MM.1S (cell line): Measurements from ENCODE around the gene CUEDC2.

Source experiments
- EZH2phosphoT487 ChIP-seq: fragments of 300-600 bp; sonication (generic); IDR thresholded peaks from 2 replicates; pipeline ENCODE4 v1.6.1; 2018; ENCODE audit warnings: antibody characterized with exemption, low read length
- TF ChIP-seq, protein P1 (sequence below): fragments of 300-600 bp; sonication (generic); IDR thresholded peaks from 2 replicates; pipeline ENCODE4 v1.5.1; 2016; ENCODE audit warnings: antibody characterized with exemption, low read length, mixed read lengths

DNA sequence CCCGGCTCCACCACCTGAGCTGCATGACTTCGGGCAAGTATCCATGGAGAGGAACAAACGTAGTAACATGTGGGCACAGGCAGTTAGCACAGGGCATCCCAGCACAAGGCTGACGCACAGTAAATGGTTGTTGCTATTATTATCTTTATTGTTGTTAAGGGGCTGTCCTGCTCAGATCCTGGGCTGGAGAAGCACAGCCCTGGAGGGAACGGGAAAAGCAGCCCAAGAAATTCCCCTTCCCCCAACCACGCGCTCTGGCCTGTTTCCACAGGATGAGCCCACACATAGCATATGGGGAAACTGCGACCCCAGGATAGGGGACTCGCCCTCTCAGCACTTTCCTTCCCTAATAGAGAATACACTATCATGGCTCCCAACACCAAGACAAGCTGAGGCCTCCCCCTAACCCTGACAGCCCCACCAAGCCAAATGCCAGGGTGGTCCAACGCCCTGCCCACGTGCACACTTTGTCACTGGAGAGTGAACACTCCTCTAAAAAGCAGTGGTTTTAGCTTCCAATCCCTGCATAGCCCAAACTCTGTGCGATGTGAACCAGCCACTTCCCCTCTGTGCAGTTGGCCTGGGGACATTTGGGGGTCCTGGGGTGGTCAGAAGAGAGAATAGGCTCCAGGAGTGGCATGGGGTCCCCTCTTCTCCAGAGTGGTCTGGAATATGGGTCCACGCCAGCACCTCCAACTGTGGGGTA, 24.8 kb downstream of the CUEDC2 start:
- TF ChIP-seq, protein P1, sequence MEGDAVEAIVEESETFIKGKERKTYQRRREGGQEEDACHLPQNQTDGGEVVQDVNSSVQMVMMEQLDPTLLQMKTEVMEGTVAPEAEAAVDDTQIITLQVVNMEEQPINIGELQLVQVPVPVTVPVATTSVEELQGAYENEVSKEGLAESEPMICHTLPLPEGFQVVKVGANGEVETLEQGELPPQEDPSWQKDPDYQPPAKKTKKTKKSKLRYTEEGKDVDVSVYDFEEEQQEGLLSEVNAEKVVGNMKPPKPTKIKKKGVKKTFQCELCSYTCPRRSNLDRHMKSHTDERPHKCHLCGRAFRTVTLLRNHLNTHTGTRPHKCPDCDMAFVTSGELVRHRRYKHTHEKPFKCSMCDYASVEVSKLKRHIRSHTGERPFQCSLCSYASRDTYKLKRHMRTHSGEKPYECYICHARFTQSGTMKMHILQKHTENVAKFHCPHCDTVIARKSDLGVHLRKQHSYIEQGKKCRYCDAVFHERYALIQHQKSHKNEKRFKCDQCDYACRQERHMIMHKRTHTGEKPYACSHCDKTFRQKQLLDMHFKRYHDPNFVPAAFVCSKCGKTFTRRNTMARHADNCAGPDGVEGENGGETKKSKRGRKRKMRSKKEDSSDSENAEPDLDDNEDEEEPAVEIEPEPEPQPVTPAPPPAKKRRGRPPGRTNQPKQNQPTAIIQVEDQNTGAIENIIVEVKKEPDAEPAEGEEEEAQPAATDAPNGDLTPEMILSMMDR = no peak
- no peak for TF ChIP-seq EZH2phosphoT487
